Measurements from ENCODE around the gene DLEU7.

The DLEU7 gene

GRCh38 chr13:50800091-50800739 lies 43.3 kb downstream of the DLEU7 start:
- DNase-seq (ENCODE audit: low read depth): no peak
- TF ChIP-seq, protein P1, sequence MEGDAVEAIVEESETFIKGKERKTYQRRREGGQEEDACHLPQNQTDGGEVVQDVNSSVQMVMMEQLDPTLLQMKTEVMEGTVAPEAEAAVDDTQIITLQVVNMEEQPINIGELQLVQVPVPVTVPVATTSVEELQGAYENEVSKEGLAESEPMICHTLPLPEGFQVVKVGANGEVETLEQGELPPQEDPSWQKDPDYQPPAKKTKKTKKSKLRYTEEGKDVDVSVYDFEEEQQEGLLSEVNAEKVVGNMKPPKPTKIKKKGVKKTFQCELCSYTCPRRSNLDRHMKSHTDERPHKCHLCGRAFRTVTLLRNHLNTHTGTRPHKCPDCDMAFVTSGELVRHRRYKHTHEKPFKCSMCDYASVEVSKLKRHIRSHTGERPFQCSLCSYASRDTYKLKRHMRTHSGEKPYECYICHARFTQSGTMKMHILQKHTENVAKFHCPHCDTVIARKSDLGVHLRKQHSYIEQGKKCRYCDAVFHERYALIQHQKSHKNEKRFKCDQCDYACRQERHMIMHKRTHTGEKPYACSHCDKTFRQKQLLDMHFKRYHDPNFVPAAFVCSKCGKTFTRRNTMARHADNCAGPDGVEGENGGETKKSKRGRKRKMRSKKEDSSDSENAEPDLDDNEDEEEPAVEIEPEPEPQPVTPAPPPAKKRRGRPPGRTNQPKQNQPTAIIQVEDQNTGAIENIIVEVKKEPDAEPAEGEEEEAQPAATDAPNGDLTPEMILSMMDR (IDR thresholded peaks at IDR 0.05; ENCODE audit: insufficient read depth, low read depth, low read length, missing control alignments): no peak
- no peak overlapping the region for H3K4me3 ChIP-seq (ENCODE audit: low read length)

- no peak overlapping the region for H3K4me3 ChIP-seq (ENCODE audit: low read length)
- TF ChIP-seq, protein P1 (IDR thresholded peaks at IDR 0.05; ENCODE audit: insufficient read depth, low read depth, low read length, missing control alignments): no peak
- peak; percentile 18 for DNase-seq (ENCODE audit: low read depth)
Observed at GRCh38 chr13:50798923-50799322, 44.6 kb downstream of the DLEU7 start.

DNA sequence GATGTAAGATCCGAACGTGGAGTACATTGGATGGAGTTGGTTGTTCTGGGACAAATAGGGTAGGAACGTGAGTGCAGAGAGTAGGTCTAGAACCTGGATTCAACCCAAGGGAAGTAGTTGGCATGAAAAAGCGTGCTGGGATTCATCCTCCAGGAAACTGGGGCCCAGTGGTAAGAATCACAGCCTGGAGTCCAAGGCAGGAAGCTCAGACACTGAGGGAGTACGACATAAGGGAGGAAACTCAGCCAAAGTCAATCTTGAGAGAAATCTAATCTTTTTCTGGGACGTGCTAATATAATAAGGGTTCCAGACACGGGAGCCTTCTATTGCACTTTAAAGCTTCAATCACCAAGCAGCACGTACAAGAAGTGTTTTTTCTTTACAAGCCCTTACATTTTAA lies 46.4 kb downstream of the DLEU7 start:
- DNase-seq (ENCODE audit: low read depth): no peak
- TF ChIP-seq, protein P1 (IDR thresholded peaks at IDR 0.05; ENCODE audit: insufficient read depth, low read depth, low read length, missing control alignments): no peak
- no peak overlapping the region for H3K4me3 ChIP-seq (ENCODE audit: low read length)

DNA sequence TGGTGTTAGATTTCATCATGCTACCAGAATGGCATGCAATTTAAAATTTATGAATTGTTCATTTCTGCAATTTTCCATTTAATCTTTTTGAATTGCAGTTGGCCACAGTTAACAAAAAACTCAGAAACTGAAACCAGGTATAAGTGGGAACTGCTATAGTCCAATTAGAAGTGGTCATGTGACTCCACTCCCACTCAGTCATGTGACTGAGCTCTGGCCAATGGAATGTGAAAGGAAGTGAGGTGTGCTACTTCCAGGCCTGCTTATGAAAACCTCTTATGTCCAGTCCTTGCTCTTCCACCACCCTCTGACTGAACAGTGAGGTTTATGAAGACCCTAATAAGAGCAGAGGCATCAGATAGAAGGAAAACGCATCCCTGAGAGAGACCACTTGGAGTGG lies 47.0 kb downstream of the DLEU7 start:
- TF ChIP-seq, protein P1 (IDR thresholded peaks at IDR 0.05; ENCODE audit: insufficient read depth, low read depth, low read length, missing control alignments): no peak
- H3K4me3 ChIP-seq (ENCODE audit: low read length): no peak overlapping the region
- DNase-seq (ENCODE audit: low read depth): no peak

GRCh38 chr13:50794226-50794625 lies 49.3 kb downstream of the DLEU7 start:
- no peak overlapping the region for H3K4me3 ChIP-seq (ENCODE audit: low read length)
- TF ChIP-seq, protein P1 (IDR thresholded peaks at IDR 0.05; ENCODE audit: insufficient read depth, low read depth, low read length, missing control alignments): no peak
- no peak for DNase-seq (ENCODE audit: low read depth)

- TF ChIP-seq, protein P1 (IDR thresholded peaks at IDR 0.05; ENCODE audit: insufficient read depth, low read depth, low read length, missing control alignments): no peak
- no peak overlapping the region for H3K4me3 ChIP-seq (ENCODE audit: low read length)
- DNase-seq (ENCODE audit: low read depth): no peak
Observed at GRCh38 chr13:50793026-50793425, 50.5 kb downstream of the DLEU7 start.

DNA sequence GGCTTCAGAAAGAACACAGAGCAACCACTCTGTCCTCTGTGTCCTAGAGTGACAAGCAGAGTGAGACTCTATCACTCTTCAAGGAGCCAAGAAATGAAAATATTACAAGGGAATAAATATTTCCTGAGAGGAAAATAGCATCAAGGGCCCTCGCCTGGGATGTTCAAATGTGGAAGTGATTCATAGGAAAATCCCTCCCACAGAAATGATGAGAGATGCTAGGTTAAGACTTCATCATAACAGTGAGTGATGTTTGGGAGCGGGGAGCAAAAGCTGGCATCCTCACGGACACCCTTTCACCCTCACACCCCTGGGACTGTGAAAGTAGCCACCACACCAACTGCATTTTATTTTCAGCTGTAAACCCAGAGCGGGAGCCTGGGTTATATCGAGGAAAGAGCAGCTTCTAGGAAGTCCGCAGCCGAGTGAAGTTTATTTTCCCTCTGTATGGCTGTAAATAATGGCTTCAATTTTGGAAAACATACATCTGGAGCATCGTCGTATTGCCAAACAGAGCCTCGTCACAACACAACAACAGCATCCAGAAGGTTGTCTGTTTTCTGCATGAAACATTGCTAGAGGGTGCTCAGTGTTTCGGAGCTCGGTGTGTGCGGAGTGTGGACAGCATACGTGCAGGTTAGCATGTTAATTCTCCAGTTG lies 54.8 kb downstream of the DLEU7 start:
- no peak overlapping the region for H3K4me3 ChIP-seq (ENCODE audit: low read length)
- TF ChIP-seq, protein P1 (IDR thresholded peaks at IDR 0.05; ENCODE audit: insufficient read depth, low read depth, low read length, missing control alignments): no peak
- peak; percentile 13 for DNase-seq (ENCODE audit: low read depth)
